Body of pancreas (tissue), 4 donors: Measurements from ENCODE around the gene OR6T1. TPM values are rescaled to one million over a fixed set of nuclear protein-coding genes. Genes with fewer than 3 reads are reported as not detected.

Experiments
- ATAC-seq: fragments of 150-250 bp; one replicate; pipeline ENCODE4 v1.9.1; 2016
- DNase-seq, 4 donors: peaks; one replicate each; pipeline ENCODE4 v3.0.0-alpha.2; 2019
- H3K27ac ChIP-seq, 4 donors: fragments of 200-600 bp; sonication (generic); 1 replicate in 3 of 4; 2 replicates in 1 of 4; pipeline versions ENCODE4 v1.5.1 to v1.6.1; 2016 to 2019; ENCODE audit warnings: mild to moderate bottlenecking in 1 of 4, mixed read lengths in 1 of 4, moderate library complexity in 1 of 4
- H3K27me3 ChIP-seq, 2 donors: fragments of 200-600 bp; sonication (generic); one replicate each; pipeline ENCODE4 v1.6.0; 2016; ENCODE audit warnings: mild to moderate bottlenecking in 1 of 2
- H3K36me3 ChIP-seq, 2 donors: fragments of 200-600 bp; sonication (generic); replicated peaks in 1 of 2; 2 replicates each; pipeline ENCODE4 v1.5.1; 2016; ENCODE audit warnings: low read depth in 2 of 2; ENCODE audit not compliant: insufficient read depth in 1 of 2
- H3K4me1 ChIP-seq: fragments of 200-600 bp; sonication (generic); one replicate; pipeline ENCODE4 v1.6.0; 2016
- H3K4me3 ChIP-seq, 2 donors: fragments of 200-600 bp; sonication (generic); 1 replicate in 1 of 2; 2 replicates in 1 of 2; pipeline ENCODE4 v1.5.1; 2016 to 2019
- H3K9me3 ChIP-seq, 3 donors: fragments of 200-600 bp; sonication (generic); 1 replicate in 2 of 3; 2 replicates in 1 of 3; pipeline ENCODE4 v1.5.1; 2016
- CTCF ChIP-seq, 7 experiments: fragments of 450-650 bp in 4 of 7; fragments of 200-600 bp in 3 of 7; sonication (generic) in 3 of 7; IDR thresholded peaks; one replicate each; pipeline ENCODE4 v1.5.1; 2016 to 2019; ENCODE audit warnings: antibody characterized with exemption in 7 of 7
- POLR2A ChIP-seq, 3 donors: fragments of 450-650 bp; IDR thresholded peaks; one replicate each; pipeline ENCODE4 v1.6.1; 2016; ENCODE audit warnings: antibody characterized with exemption in 3 of 3, mild to moderate bottlenecking in 2 of 3
- WGBS, 2 donors: methylation state at CpG; one replicate each; pipeline ENCODE4 v1.1.5; 2017; 5-methylcytosine and 5-hydroxymethylcytosine counted together
- intact Hi-C: fragments of 100-400 bp; cut with DNase I; formaldehyde crosslinking; loops from one replicate; pipeline ENCODE4 v1.15.1; 2023
- total RNA-seq, 2 donors: library from RNA; depleted of rRNA; stranded (reverse); fragments of >200 nt; gene quantifications; one replicate each; pipeline ENCODE4 v1.1.0, GENCODE V29; 2016

OR6T1 gene
- total RNA-seq, 2 donors from 2014 or later: not detected

GRCh38 chr11:123924027-123924426 lies 19.6 kb downstream of the OR6T1 start:
- Histone ChIP-seq H3K27me3 (no peaks in the 10 kb centered on the region), H3K4me1 (peaks cover 14% of the 10 kb centered on the region), H3K27ac (no peak overlapping the region), H3K4me3 (no peak overlapping the region), H3K36me3 (no peaks in the 10 kb centered on the region), H3K9me3 (no peaks in the 10 kb centered on the region)
- intact Hi-C loops: no loop called here
- no peak for ATAC-seq
- no peak for DNase-seq
- 86 to 97% methylated on average over 1 of the region's 1 CpG for WGBS, 2 donors
- TF ChIP-seq CTCF (IDR thresholded peaks at IDR 0.05) (no peak), POLR2A (IDR thresholded peaks at IDR 0.05) (no peak)

GRCh38 chr11:123920943-123921342 lies 22.7 kb downstream of the OR6T1 start:
- Histone ChIP-seq H3K27me3 (no peaks in the 10 kb centered on the region), H3K4me1 (peaks cover 6% of the 10 kb centered on the region), H3K27ac (no peak overlapping the region), H3K9me3 (no peaks in the 10 kb centered on the region), H3K4me3 (no peak overlapping the region), H3K36me3 (no peaks in the 10 kb centered on the region)
- DNase-seq (peak in 1 of 4 donors; percentile 14), ATAC-seq (no peak)
- intact Hi-C loops: no loop called here
- TF ChIP-seq POLR2A (IDR thresholded peaks at IDR 0.05): no peak
- TF ChIP-seq CTCF (IDR thresholded peaks at IDR 0.05): no peak
- 35 to 45% methylated on average over 3 of the region's 3 CpGs for WGBS, 2 donors

- Histone ChIP-seq H3K27me3 (no peaks in the 10 kb centered on the region), H3K36me3 (no peaks in the 10 kb centered on the region), H3K4me3 (no peak overlapping the region), H3K4me1 (peaks cover 14% of the 10 kb centered on the region), H3K27ac (no peak overlapping the region), H3K9me3 (no peaks in the 10 kb centered on the region)
- intact Hi-C loops: no loop called here
- ATAC-seq (no peak), DNase-seq (no peak)
- TF ChIP-seq CTCF (IDR thresholded peaks at IDR 0.05) (no peak), POLR2A (IDR thresholded peaks at IDR 0.05) (no peak)
- WGBS, 2 donors: 61 to 69% methylated on average over 3 of the region's 3 CpGs
Observed at GRCh38 chr11:123905826-123906225, 37.8 kb downstream of the OR6T1 start.

GRCh38 chr11:123904932-123905331 lies 38.7 kb downstream of the OR6T1 start:
- DNase-seq: peak; percentile 24 to 64 (median 42)
- H3K27ac ChIP-seq: no peak overlapping the region
- H3K4me1 ChIP-seq: peaks cover 17% of the 10 kb centered on the region
- no peaks in the 10 kb centered on the region for H3K27me3 ChIP-seq
- intact Hi-C loops: no loop called here
- no peak overlapping the region for H3K4me3 ChIP-seq
- no peaks in the 10 kb centered on the region for H3K36me3 ChIP-seq
- 23 to 31% methylated on average over 3 of the region's 3 CpGs for WGBS, 2 donors
- no peak for TF ChIP-seq POLR2A (IDR thresholded peaks at IDR 0.05)
- TF ChIP-seq CTCF (IDR thresholded peaks at IDR 0.05): peak in 1 of 7 experiments; percentile 9
- ATAC-seq: peak; percentile 40
- H3K9me3 ChIP-seq: no peaks in the 10 kb centered on the region

GRCh38 chr11:123903932-123904331 lies 39.7 kb downstream of the OR6T1 start:
- intact Hi-C loops: no loop called here
- DNase-seq (no peak), ATAC-seq (no peak)
- TF ChIP-seq CTCF (IDR thresholded peaks at IDR 0.05) (no peak), POLR2A (IDR thresholded peaks at IDR 0.05) (no peak)
- H3K27me3 ChIP-seq: no peaks in the 10 kb centered on the region
- H3K9me3 ChIP-seq: no peaks in the 10 kb centered on the region
- no peaks in the 10 kb centered on the region for H3K36me3 ChIP-seq
- H3K4me1 ChIP-seq: peaks cover 27% of the 10 kb centered on the region
- WGBS, 2 donors: 92 to 93% methylated on average over 2 of the region's 2 CpGs
- H3K27ac ChIP-seq: no peak overlapping the region
- no peak overlapping the region for H3K4me3 ChIP-seq
